ENCODE data around the gene SLC17A9. TPM values are rescaled to one million over a fixed set of nuclear protein-coding genes. Genes with fewer than 3 reads are reported as not detected.

SLC17A9 gene
- polyA plus RNA-seq, 2 donors: 1.0 to 3.3 TPM

DNA sequence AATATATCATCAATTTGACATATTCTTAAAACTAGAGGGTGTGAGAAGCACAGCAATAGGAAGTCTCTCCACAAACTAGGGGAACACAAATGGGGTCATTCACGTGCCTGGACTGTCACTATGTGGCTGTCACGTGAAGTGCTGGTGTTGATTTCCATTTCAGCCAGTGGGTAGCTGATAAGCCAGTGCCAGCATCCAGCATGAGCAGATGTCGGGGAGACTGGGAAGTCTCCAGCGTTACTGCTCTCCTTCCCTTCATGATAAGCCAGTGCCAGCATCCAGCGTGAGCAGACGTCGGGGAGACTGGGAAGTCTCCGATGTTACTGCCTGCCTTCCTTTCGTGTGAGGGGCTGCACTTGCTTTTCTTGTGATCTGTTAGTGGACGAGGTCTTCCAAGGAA, 5.6 kb upstream of the SLC17A9 start:
- Histone ChIP-seq H3K27me3 (ENCODE audit: control insufficient read depth in 1 of 2, insufficient read depth in 2 of 2, low read length in 2 of 2) (no peaks in the 10 kb centered on the region), H3K4me1 (ENCODE audit: control insufficient read depth in 2 of 2, insufficient read depth in 2 of 2, low read length in 1 of 2) (peaks cover 0 to 2% of the 10 kb centered on the region in 2 donors), H3K27ac (ENCODE audit: low read depth in 2 of 2, low read length in 1 of 2) (no peak overlapping the region), H3K36me3 (ENCODE audit: control insufficient read depth in 2 of 2, insufficient read depth in 2 of 2, low read length in 1 of 2) (peaks cover 28 to 56% of the 10 kb centered on the region in 2 donors), H3K4me3 (ENCODE audit: low read depth in 1 of 2, low read length in 2 of 2) (no peak overlapping the region), H3K9me3 (ENCODE audit: control insufficient read depth in 2 of 2, insufficient read depth in 1 of 2, low read depth in 1 of 2, low read length in 1 of 2) (peaks cover 0 to 2% of the 10 kb centered on the region in 2 donors)
- WGBS, 2 donors: 63 to 90% methylated on average over 10 of the region's 10 CpGs

DNA sequence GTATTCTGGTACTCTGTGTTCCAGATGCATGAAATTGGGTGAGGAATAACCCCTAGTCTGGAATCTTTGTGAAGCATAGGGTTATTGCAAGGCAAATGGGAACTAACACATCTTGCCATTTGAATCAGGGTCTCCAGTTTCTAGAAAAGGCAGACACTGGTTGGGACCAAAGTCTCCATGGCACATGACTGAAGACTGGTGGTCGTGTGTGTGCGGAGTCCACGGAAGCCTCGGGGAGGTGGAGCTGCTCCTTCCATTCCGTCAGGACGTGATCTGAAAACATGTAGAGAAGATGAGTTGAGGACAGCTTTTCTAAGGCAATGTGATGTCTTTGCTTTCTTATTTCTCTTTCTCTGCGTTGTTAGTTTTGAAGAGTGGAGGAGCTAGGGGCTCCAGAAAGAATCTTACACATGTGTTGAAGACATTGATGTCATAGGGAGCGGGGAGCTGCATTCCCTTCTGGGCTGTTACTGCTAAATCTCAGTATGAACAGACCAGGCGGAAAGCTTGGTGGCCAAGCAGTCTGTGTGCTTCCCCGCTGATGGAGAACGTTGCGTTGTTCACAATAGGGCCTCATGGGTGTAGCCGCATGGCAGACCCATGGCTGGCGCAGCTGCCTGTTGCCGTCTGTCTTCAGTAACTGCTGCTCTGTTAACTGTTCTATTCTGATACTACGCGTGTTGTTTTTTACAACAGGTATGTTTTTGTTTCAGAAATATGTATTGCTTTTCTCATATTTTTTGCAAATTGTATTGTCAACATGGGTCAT, 4.8 kb upstream of the SLC17A9 start:
- peaks cover 5% of the 10 kb centered on the region in 2 donors for H3K4me1 ChIP-seq (ENCODE audit: control insufficient read depth in 2 of 2, insufficient read depth in 2 of 2, low read length in 1 of 2)
- H3K9me3 ChIP-seq (ENCODE audit: control insufficient read depth in 2 of 2, insufficient read depth in 1 of 2, low read depth in 1 of 2, low read length in 1 of 2): peaks cover 0 to 2% of the 10 kb centered on the region in 2 donors
- WGBS, 2 donors: 94 to 95% methylated on average over 17 of the region's 17 CpGs
- peaks cover 28 to 55% of the 10 kb centered on the region in 2 donors for H3K36me3 ChIP-seq (ENCODE audit: control insufficient read depth in 2 of 2, insufficient read depth in 2 of 2, low read length in 1 of 2)
- H3K27me3 ChIP-seq (ENCODE audit: control insufficient read depth in 1 of 2, insufficient read depth in 2 of 2, low read length in 2 of 2): no peaks in the 10 kb centered on the region
- H3K4me3 ChIP-seq (ENCODE audit: low read depth in 1 of 2, low read length in 2 of 2): no peak overlapping the region
- no peak overlapping the region for H3K27ac ChIP-seq (ENCODE audit: low read depth in 2 of 2, low read length in 1 of 2)

- H3K4me1 ChIP-seq (ENCODE audit: control insufficient read depth in 2 of 2, insufficient read depth in 2 of 2, low read length in 1 of 2): peaks cover 13 to 14% of the 10 kb centered on the region in 2 donors
- H3K4me3 ChIP-seq (ENCODE audit: low read depth in 1 of 2, low read length in 2 of 2): no peak overlapping the region
- H3K36me3 ChIP-seq (ENCODE audit: control insufficient read depth in 2 of 2, insufficient read depth in 2 of 2, low read length in 1 of 2): peaks cover 24 to 43% of the 10 kb centered on the region in 2 donors
- H3K9me3 ChIP-seq (ENCODE audit: control insufficient read depth in 2 of 2, insufficient read depth in 1 of 2, low read depth in 1 of 2, low read length in 1 of 2): peaks cover 0 to 2% of the 10 kb centered on the region in 2 donors
- H3K27ac ChIP-seq (ENCODE audit: low read depth in 2 of 2, low read length in 1 of 2): no peak overlapping the region
- 96 to 97% methylated on average over 6 of the region's 6 CpGs for WGBS, 2 donors
- H3K27me3 ChIP-seq (ENCODE audit: control insufficient read depth in 1 of 2, insufficient read depth in 2 of 2, low read length in 2 of 2): no peaks in the 10 kb centered on the region
These were observed 3.2 kb upstream of the SLC17A9 start for GRCh38 chr20:62949153-62949821.

GRCh38 chr20:62949962-62950361, 2.5 kb upstream of the SLC17A9 start:
- H3K4me3 ChIP-seq (ENCODE audit: low read depth in 1 of 2, low read length in 2 of 2): no peak overlapping the region
- no peaks in the 10 kb centered on the region for H3K27me3 ChIP-seq (ENCODE audit: control insufficient read depth in 1 of 2, insufficient read depth in 2 of 2, low read length in 2 of 2)
- H3K27ac ChIP-seq (ENCODE audit: low read depth in 2 of 2, low read length in 1 of 2): no peak overlapping the region
- WGBS, 2 donors: 91 to 92% methylated on average over 12 of the region's 12 CpGs
- H3K4me1 ChIP-seq (ENCODE audit: control insufficient read depth in 2 of 2, insufficient read depth in 2 of 2, low read length in 1 of 2): peaks cover 13 to 14% of the 10 kb centered on the region in 2 donors
- peaks cover 0 to 2% of the 10 kb centered on the region in 2 donors for H3K9me3 ChIP-seq (ENCODE audit: control insufficient read depth in 2 of 2, insufficient read depth in 1 of 2, low read depth in 1 of 2, low read length in 1 of 2)
- H3K36me3 ChIP-seq (ENCODE audit: control insufficient read depth in 2 of 2, insufficient read depth in 2 of 2, low read length in 1 of 2): peaks cover 24 to 38% of the 10 kb centered on the region in 2 donors

DNA sequence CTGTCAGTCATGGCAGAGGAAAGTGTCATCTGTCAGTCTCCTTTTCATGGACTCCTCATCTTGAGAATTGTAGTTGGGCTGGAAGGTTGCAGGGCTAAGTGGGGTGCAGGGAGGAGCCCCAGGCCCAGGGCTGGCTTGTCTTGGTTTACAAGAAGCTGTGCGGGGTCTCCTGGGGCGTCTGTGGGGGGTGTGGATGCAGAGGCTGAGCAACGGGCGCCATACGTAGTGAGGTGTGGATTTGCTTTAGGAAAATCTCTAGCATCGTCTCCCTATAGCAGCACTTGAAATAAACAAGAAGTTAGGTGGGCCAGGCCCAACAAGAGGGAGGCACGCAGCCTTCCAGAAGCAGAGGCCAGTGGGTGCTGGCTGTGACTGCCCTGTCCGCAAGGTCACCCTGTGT, 1.8 kb upstream of the SLC17A9 start:
- Histone ChIP-seq H3K36me3 (ENCODE audit: control insufficient read depth in 2 of 2, insufficient read depth in 2 of 2, low read length in 1 of 2) (peaks cover 21 to 33% of the 10 kb centered on the region in 2 donors), H3K27me3 (ENCODE audit: control insufficient read depth in 1 of 2, insufficient read depth in 2 of 2, low read length in 2 of 2) (no peaks in the 10 kb centered on the region), H3K27ac (ENCODE audit: low read depth in 2 of 2, low read length in 1 of 2) (no peak overlapping the region), H3K9me3 (ENCODE audit: control insufficient read depth in 2 of 2, insufficient read depth in 1 of 2, low read depth in 1 of 2, low read length in 1 of 2) (peaks cover 0 to 2% of the 10 kb centered on the region in 2 donors), H3K4me3 (ENCODE audit: low read depth in 1 of 2, low read length in 2 of 2) (no peak overlapping the region), H3K4me1 (ENCODE audit: control insufficient read depth in 2 of 2, insufficient read depth in 2 of 2, low read length in 1 of 2) (peaks cover 13 to 14% of the 10 kb centered on the region in 2 donors)
- WGBS, 2 donors: 92 to 95% methylated on average over 8 of the region's 8 CpGs

DNA sequence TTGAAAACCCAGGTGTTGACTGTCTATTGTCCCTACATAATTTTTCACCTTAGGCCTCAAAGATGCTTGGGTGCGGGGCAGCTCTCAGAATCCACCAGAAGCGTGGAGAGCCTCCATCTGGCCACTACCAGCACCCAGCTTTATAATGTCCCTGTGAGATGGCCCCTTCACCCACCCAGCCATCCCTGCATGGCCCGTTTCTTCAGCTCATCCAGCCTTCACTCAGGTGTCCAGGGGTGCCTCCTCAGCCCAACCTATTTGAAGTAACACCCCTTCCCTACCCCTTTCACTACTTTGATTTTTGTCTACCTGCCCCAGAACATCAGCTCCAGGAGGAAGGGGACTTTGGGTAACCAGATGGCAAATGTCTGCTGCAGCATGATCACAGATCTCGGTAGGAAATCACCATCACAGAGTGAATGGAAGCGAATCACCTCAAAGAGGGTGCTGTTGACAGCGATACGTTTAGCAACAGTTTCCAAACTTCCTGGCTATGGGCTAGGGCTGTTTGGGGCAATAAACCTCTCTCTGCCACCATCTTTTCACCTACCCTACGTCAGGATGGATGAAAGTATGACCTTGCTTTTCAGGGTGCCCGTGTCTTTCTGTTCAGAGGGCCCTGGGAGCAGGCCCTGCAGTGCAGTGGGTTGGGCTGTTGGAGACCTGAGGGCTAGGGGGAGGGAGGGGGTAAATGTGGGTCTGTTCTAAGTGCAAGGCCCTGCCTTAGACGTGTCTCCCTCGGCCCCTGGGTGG, 1.2 kb upstream of the SLC17A9 start:
- 88 to 92% methylated on average over 11 of the region's 11 CpGs for WGBS, 2 donors
- peaks cover 0 to 2% of the 10 kb centered on the region in 2 donors for H3K9me3 ChIP-seq (ENCODE audit: control insufficient read depth in 2 of 2, insufficient read depth in 1 of 2, low read depth in 1 of 2, low read length in 1 of 2)
- H3K4me1 ChIP-seq (ENCODE audit: control insufficient read depth in 2 of 2, insufficient read depth in 2 of 2, low read length in 1 of 2): peaks cover 13 to 14% of the 10 kb centered on the region in 2 donors
- peaks cover 15 to 28% of the 10 kb centered on the region in 2 donors for H3K36me3 ChIP-seq (ENCODE audit: control insufficient read depth in 2 of 2, insufficient read depth in 2 of 2, low read length in 1 of 2)
- H3K27ac ChIP-seq (ENCODE audit: low read depth in 2 of 2, low read length in 1 of 2): no peak overlapping the region
- H3K4me3 ChIP-seq (ENCODE audit: low read depth in 1 of 2, low read length in 2 of 2): no peak overlapping the region
- no peaks in the 10 kb centered on the region for H3K27me3 ChIP-seq (ENCODE audit: control insufficient read depth in 1 of 2, insufficient read depth in 2 of 2, low read length in 2 of 2)

GRCh38 chr20:62951896-62952372, 575 bp upstream of the SLC17A9 start:
- H3K4me3 ChIP-seq (ENCODE audit: low read depth in 1 of 2, low read length in 2 of 2): no peak overlapping the region
- WGBS, 2 donors: 86 to 90% methylated on average over 7 to 8 of the region's 8 CpGs
- H3K4me1 ChIP-seq (ENCODE audit: control insufficient read depth in 2 of 2, insufficient read depth in 2 of 2, low read length in 1 of 2): peaks cover 13 to 14% of the 10 kb centered on the region in 2 donors
- H3K36me3 ChIP-seq (ENCODE audit: control insufficient read depth in 2 of 2, insufficient read depth in 2 of 2, low read length in 1 of 2): peaks cover 12 to 26% of the 10 kb centered on the region in 2 donors
- H3K9me3 ChIP-seq (ENCODE audit: control insufficient read depth in 2 of 2, insufficient read depth in 1 of 2, low read depth in 1 of 2, low read length in 1 of 2): peaks cover 0 to 2% of the 10 kb centered on the region in 2 donors
- H3K27me3 ChIP-seq (ENCODE audit: control insufficient read depth in 1 of 2, insufficient read depth in 2 of 2, low read length in 2 of 2): no peaks in the 10 kb centered on the region
- H3K27ac ChIP-seq (ENCODE audit: low read depth in 2 of 2, low read length in 1 of 2): peak overlapping the region in 1 of 2 donors; percentile 43

DNA sequence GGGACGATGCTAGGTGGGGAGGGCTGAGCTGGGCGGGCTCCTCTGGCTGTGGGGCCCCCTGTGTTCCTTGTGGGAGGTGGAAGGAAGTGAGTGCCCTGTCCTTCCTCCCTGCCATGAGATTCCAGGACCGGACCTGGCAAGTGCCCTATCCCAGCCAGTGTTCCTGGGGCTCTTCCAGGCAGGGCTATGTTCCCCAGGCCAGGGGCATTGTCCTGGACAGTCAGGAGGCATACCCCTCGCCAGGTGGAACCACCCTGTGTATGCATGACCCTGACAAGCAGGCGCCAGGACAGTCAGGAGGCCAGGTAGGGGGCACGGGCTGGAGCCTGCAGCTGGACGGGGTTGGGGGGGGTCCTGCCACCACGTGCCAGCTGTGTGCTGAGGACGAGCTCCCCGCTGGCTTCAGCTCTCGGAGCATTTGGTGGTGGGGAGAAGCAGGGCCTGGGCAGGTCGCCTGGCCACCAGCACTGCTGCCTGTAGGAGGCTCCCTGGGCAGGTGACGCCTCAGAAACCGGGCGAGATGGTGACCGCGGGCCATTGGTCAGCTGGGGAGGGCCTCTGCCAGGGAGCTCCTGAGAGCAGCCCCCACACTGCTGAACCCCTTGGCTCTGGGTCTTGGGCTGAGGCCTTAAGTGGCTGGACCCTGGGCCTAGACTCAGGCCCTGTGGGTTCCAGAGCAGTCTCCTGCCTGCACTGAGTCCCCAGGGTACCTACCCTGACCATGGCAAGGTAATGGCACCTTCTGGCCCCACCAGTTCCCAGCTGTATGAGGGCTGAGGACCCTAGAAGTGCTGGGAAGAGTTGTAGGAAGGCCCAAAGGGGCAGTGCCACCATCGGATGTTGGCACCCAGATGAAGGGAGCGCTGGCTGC, 694 bp downstream of the SLC17A9 start:
- Histone ChIP-seq H3K36me3 (ENCODE audit: control insufficient read depth in 2 of 2, insufficient read depth in 2 of 2, low read length in 1 of 2) (peaks cover 5 to 21% of the 10 kb centered on the region in 2 donors), H3K4me1 (ENCODE audit: control insufficient read depth in 2 of 2, insufficient read depth in 2 of 2, low read length in 1 of 2) (peaks cover 13 to 14% of the 10 kb centered on the region in 2 donors), H3K9me3 (ENCODE audit: control insufficient read depth in 2 of 2, insufficient read depth in 1 of 2, low read depth in 1 of 2, low read length in 1 of 2) (peaks cover 0 to 2% of the 10 kb centered on the region in 2 donors), H3K27ac (ENCODE audit: low read depth in 2 of 2, low read length in 1 of 2) (peak overlapping the region; percentile 82 to 89), H3K4me3 (ENCODE audit: low read depth in 1 of 2, low read length in 2 of 2) (peak overlapping the region in 1 of 2 donors; percentile 5), H3K27me3 (ENCODE audit: control insufficient read depth in 1 of 2, insufficient read depth in 2 of 2, low read length in 2 of 2) (no peaks in the 10 kb centered on the region)
- WGBS, 2 donors: 60 to 64% methylated on average over 19 of the region's 19 CpGs

All from esophagus (tissue), 2 donors.